Measurements from ENCODE around the gene OR10AD1.
"Not testable (repeated sequence)": the region's sequence is repeated elsewhere in the genome, so short reads cannot be mapped to it uniquely, and the experiment has no call there.

OR10AD1 gene

GRCh38 chr12:48160046-48160445 is 43.0 kb downstream of the OR10AD1 start:
- no peak for DNase-seq (ENCODE audit: low spot score)

- no peak for DNase-seq (ENCODE audit: low spot score)
Measured at GRCh38 chr12:48157889-48158370, 45.2 kb downstream of the OR10AD1 start.

GRCh38 chr12:48157018-48157888 is 45.8 kb downstream of the OR10AD1 start, which contains the start of gene ASB8:
ASB8 (minus strand) TSS chr12:48157515; CDS start chr12:48153496, 4,019 bp downstream.
- peak; percentile 99 for DNase-seq (ENCODE audit: low spot score)

- DNase-seq (ENCODE audit: low spot score): peak; percentile 13
Measured at GRCh38 chr12:48156652-48157017, 46.5 kb downstream of the OR10AD1 start.

GRCh38 chr12:48155786-48156185 is 47.3 kb downstream of the OR10AD1 start:
- DNase-seq (ENCODE audit: low spot score): not testable (repeated sequence)
